ENCODE results near the gene NPTN.

- TF ChIP-seq CTCF (IDR thresholded peaks at IDR 0.05) (no peak), USF2 (IDR thresholded peaks at IDR 0.05) (no peak), JUN (IDR thresholded peaks at IDR 0.05) (no peak), POLR2A (IDR thresholded peaks at IDR 0.05; ENCODE audit: low read length) (no peak), RAD21 (conservative IDR thresholded peaks at IDR 0.05 in 1 of 2, IDR thresholded peaks at IDR 0.05 in 1 of 2) (no peak), RNF2 (IDR thresholded peaks at IDR 0.05; ENCODE audit: borderline replicate concordance, low read depth) (no peak)
These were observed 30.7 kb downstream of the NPTN start for GRCh38 chr15:73602446-73602843.

All from A549 (cell line).